CD4-positive, alpha-beta T cell treated with Interleukin-17A for 4 hours (primary cell): Measurements from ENCODE around the gene SLC35F4.
"Not testable (repeated sequence)": the region's sequence is repeated elsewhere in the genome, so short reads cannot be mapped to it uniquely, and the experiment has no call there.

ENCODE experiments used
- DNase-seq: peaks from one replicate; pipeline ENCODE4 v3.0.0-alpha.2; 2020; ENCODE audit warnings: mixed read lengths

Gene SLC35F4

GRCh38 chr14:57785058-57785457, 80.8 kb downstream of the SLC35F4 start:
- no peak for DNase-seq

- no peak for DNase-seq
Observed at GRCh38 chr14:57771801-57772200, 94.1 kb downstream of the SLC35F4 start.

GRCh38 chr14:57769863-57770523, 95.9 kb downstream of the SLC35F4 start:
- DNase-seq: no peak

- DNase-seq: no peak
Observed at GRCh38 chr14:57761800-57762199, 104.1 kb downstream of the SLC35F4 start.

- DNase-seq: no peak
Observed at GRCh38 chr14:57760896-57761295, 105.0 kb downstream of the SLC35F4 start.

- DNase-seq: no peak
Observed at GRCh38 chr14:57755018-57755521, 110.8 kb downstream of the SLC35F4 start.

- DNase-seq: no peak
Observed at GRCh38 chr14:57754527-57754926, 111.4 kb downstream of the SLC35F4 start.

GRCh38 chr14:57753821-57754220, 112.1 kb downstream of the SLC35F4 start:
- no peak for DNase-seq

- DNase-seq: not testable (repeated sequence)
Observed at GRCh38 chr14:57752142-57752695, 113.7 kb downstream of the SLC35F4 start.

GRCh38 chr14:57751400-57751799, 114.5 kb downstream of the SLC35F4 start:
- DNase-seq: no peak

- no peak for DNase-seq
Observed at GRCh38 chr14:57749267-57749666, 116.6 kb downstream of the SLC35F4 start.

- DNase-seq: no peak
Observed at GRCh38 chr14:57748279-57748678, 117.6 kb downstream of the SLC35F4 start.

- DNase-seq: no peak
Observed at GRCh38 chr14:57747036-57747435, 118.9 kb downstream of the SLC35F4 start.

- DNase-seq: no peak
Observed at GRCh38 chr14:57746563-57746962, 119.3 kb downstream of the SLC35F4 start.

- DNase-seq: no peak
Observed at GRCh38 chr14:57739516-57739915, 126.4 kb downstream of the SLC35F4 start.

- no peak for DNase-seq
Observed at GRCh38 chr14:57737598-57737997, 128.3 kb downstream of the SLC35F4 start.

- DNase-seq: no peak
Observed at GRCh38 chr14:57736391-57736790, 129.5 kb downstream of the SLC35F4 start.

- no peak for DNase-seq
Observed at GRCh38 chr14:57735276-57735675, 130.6 kb downstream of the SLC35F4 start.

GRCh38 chr14:57732463-57733285, 133.2 kb downstream of the SLC35F4 start:
- no peak for DNase-seq

- DNase-seq: no peak
Observed at GRCh38 chr14:57729208-57730187, 136.4 kb downstream of the SLC35F4 start.

GRCh38 chr14:57725399-57726077, 140.4 kb downstream of the SLC35F4 start:
- no peak for DNase-seq

- not testable (repeated sequence) for DNase-seq
Observed at GRCh38 chr14:57722141-57722540, 143.8 kb downstream of the SLC35F4 start.
